BE2C (cell line): Measurements from ENCODE around the gene SPACA7.
"Not testable (repeated sequence)": the region's sequence is repeated elsewhere in the genome, so short reads cannot be mapped to it uniquely, and the experiment has no call there.

Source experiments
- DNase-seq: peaks from one replicate; pipeline ENCODE4 v3.0.0-alpha.2; 2020
- H3K27me3 ChIP-seq: fragments of 250-450 bp; sonication (Bioruptor Pico); 2 replicates; pipeline ENCODE4 v1.5.1; 2020; ENCODE audit warnings: mild to moderate bottlenecking
- H3K36me3 ChIP-seq: fragments of 250-450 bp; sonication (Bioruptor Pico); 2 replicates; pipeline ENCODE4 v1.5.1; 2020; ENCODE audit warnings: mild to moderate bottlenecking
- H3K4me1 ChIP-seq: fragments of 250-450 bp; sonication (Bioruptor Pico); 2 replicates; pipeline ENCODE4 v1.5.1; 2020
- H3K4me3 ChIP-seq: 2 replicates; pipeline ENCODE4 v1.5.1; 2011; ENCODE audit warnings: low read depth, low read length
- H3K9me3 ChIP-seq: fragments of 250-450 bp; sonication (Bioruptor Pico); 2 replicates; pipeline ENCODE4 v1.5.1; 2020
- TF ChIP-seq, protein P1 (sequence below): IDR thresholded peaks from 2 replicates; pipeline ENCODE4 v1.5.1; 2012; ENCODE audit warnings: mild to moderate bottlenecking, low read depth, low read length

The SPACA7 gene

DNA sequence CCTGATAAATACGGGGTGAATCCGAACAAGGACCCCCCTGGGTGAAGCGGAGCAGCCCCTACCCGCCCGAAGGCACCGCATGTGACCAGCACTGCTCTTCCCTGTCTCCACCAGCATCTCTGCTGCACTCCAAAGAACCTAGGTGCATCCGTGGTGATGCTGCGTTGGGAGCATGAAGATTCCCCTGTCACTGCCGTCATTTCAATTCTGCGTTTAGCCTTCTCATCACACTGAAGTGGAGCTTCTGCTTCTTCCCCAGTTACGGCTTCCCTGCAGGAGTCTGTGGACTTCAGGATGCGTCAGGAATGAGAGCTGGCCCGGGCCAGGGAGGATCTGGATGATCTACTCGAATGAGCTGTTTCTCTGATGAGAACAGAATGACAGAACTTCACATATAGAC lies 47.9 kb downstream of the SPACA7 start:
- no peak for DNase-seq
- Histone ChIP-seq H3K27me3 (0 out of 2 replicates have a peak, but pooled peaks cover 4% of the 10 kb centered on the region), H3K9me3 (no peaks in the 10 kb centered on the region), H3K4me3 (no peak overlapping the region), H3K36me3 (no peaks in the 10 kb centered on the region), H3K4me1 (no peaks in the 10 kb centered on the region)
- TF ChIP-seq, protein P1, sequence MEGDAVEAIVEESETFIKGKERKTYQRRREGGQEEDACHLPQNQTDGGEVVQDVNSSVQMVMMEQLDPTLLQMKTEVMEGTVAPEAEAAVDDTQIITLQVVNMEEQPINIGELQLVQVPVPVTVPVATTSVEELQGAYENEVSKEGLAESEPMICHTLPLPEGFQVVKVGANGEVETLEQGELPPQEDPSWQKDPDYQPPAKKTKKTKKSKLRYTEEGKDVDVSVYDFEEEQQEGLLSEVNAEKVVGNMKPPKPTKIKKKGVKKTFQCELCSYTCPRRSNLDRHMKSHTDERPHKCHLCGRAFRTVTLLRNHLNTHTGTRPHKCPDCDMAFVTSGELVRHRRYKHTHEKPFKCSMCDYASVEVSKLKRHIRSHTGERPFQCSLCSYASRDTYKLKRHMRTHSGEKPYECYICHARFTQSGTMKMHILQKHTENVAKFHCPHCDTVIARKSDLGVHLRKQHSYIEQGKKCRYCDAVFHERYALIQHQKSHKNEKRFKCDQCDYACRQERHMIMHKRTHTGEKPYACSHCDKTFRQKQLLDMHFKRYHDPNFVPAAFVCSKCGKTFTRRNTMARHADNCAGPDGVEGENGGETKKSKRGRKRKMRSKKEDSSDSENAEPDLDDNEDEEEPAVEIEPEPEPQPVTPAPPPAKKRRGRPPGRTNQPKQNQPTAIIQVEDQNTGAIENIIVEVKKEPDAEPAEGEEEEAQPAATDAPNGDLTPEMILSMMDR = no peak

DNA sequence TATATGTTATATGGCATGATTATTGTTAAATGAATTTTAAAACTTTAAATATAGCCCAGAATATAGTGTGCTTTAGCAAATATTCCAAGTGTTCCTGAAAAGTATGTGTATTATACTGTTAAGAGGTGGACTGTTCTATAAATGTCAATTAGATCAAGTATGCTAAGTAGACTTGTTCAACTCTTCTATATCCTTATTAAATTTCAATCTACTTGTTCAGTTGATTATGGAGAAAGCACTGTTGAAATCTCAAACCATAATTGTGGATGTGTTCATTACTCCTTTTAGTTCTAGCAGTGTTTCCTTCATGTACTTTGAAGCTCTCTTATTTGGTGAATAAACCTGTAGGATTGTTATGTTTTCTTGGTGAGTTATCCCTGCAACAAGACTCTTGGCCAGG lies 52.5 kb downstream of the SPACA7 start:
- no peaks in the 10 kb centered on the region for H3K4me1 ChIP-seq
- no peak overlapping the region for H3K4me3 ChIP-seq
- H3K36me3 ChIP-seq = no peaks in the 10 kb centered on the region
- H3K9me3 ChIP-seq = no peaks in the 10 kb centered on the region
- TF ChIP-seq, protein P1 = no peak
- peaks cover 16% of the 10 kb centered on the region; the same call in 1 of the 2 replicates for H3K27me3 ChIP-seq
- no peak for DNase-seq

- DNase-seq = no peak
- no peak overlapping the region for H3K4me3 ChIP-seq
- H3K9me3 ChIP-seq = no peaks in the 10 kb centered on the region
- H3K4me1 ChIP-seq = no peaks in the 10 kb centered on the region
- TF ChIP-seq, protein P1 = no peak
- H3K36me3 ChIP-seq = no peaks in the 10 kb centered on the region
- H3K27me3 ChIP-seq = peaks cover 12% of the 10 kb centered on the region; the same call in 1 of the 2 replicates
Measured at GRCh38 chr13:112431734-112432133, 55.6 kb downstream of the SPACA7 start.

DNA sequence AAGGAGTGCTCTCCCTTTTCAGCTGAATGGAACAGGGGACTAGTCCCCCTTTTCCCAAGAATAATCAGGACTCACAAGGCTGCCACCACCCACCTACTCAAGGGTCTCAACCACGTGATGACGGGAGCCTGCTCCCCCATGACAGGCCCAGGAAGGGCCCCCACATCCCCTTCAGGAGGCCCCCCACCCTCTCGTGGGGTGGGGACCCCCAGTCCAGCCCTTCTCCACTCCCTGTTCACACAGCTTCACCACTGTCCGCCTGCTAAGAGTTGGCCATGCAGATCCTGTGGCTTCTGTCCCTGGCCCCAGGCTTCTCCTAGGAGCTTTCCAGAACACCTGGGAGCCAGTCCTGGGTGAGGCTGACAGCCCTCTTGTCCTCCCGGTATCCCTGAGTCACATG lies 56.6 kb downstream of the SPACA7 start:
- H3K4me1 ChIP-seq, H3K36me3 ChIP-seq, H3K4me3 ChIP-seq, DNase-seq, H3K9me3 ChIP-seq: not testable (repeated sequence)
- H3K27me3 ChIP-seq = peaks cover 12% of the 10 kb centered on the region; the same call in 1 of the 2 replicates

DNA sequence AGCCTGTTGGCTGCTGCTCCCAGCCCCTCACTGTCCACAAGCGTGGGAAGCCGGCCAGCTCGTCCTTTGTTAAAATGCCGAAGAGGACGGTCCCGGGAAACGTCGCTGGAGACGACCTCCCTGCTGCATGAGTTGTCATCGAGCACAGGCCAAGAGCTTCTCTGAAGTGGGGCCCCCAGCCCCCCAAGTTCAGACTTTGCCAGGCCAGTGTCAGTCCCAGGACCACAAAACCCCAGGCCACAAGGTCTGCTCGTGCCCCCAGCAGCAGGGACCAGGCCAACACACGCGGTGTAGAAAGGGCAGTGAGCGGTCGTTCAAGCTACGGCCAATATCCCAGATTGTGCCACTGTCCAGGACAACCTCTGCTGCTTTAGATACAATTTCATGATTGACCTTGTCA lies 57.4 kb downstream of the SPACA7 start:
- H3K36me3 ChIP-seq, DNase-seq, H3K4me1 ChIP-seq, H3K4me3 ChIP-seq, H3K9me3 ChIP-seq: not testable (repeated sequence)
- H3K27me3 ChIP-seq = peaks cover 14% of the 10 kb centered on the region; the same call in 1 of the 2 replicates

DNA sequence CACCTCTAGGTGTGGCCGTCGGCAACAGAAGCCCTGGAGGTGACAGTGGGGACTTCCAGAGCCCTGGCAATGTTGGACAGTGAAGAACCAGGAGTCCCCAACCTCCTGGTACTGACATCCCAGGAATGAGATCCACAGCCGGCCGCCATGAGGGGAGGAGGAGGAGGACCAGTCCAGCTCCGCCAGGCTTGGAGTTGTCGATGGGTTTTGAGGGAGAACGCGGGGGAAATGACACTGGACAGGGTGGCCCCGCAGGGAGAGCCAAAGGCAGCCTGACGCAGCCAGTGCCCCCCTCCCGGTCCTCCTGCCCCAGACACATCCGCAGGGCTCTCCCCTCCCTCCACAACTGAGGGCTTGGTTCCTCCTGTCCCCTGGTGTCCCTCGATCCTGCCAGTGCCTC lies 57.9 kb downstream of the SPACA7 start:
- TF ChIP-seq, protein P1 = no peak
- no peaks in the 10 kb centered on the region for H3K36me3 ChIP-seq
- H3K4me1 ChIP-seq = no peaks in the 10 kb centered on the region
- H3K27me3 ChIP-seq = peaks cover 17% of the 10 kb centered on the region
- H3K4me3 ChIP-seq = no peak overlapping the region
- no peaks in the 10 kb centered on the region for H3K9me3 ChIP-seq
- no peak for DNase-seq

- Histone ChIP-seq H3K27me3 (peaks cover 27% of the 10 kb centered on the region), H3K4me3 (no peak overlapping the region), H3K4me1 (no peaks in the 10 kb centered on the region), H3K9me3 (no peaks in the 10 kb centered on the region), H3K36me3 (no peaks in the 10 kb centered on the region)
- TF ChIP-seq, protein P1 = no peak
- DNase-seq = no peak
Measured at GRCh38 chr13:112434937-112435523, 58.9 kb downstream of the SPACA7 start.
